Occipital lobe (tissue), 2 donors: Measurements from ENCODE around the gene MEPCE. TPM values are rescaled to one million over a fixed set of nuclear protein-coding genes. Genes with fewer than 3 reads are reported as not detected.

Experiments used
- DNase-seq: peaks from one replicate; lab custom pipeline; 2025; lab: John Stamatoyannopoulos, UW
- total RNA-seq: library from RNA; depleted of rRNA; stranded (reverse); fragments of >200 nt; gene quantifications from one replicate; pipeline ENCODE4 v1.2.3, GENCODE V29; 2014

Gene MEPCE
- total RNA-seq, 1 donor from 2014 or later, result 25.3 TPM

DNA sequence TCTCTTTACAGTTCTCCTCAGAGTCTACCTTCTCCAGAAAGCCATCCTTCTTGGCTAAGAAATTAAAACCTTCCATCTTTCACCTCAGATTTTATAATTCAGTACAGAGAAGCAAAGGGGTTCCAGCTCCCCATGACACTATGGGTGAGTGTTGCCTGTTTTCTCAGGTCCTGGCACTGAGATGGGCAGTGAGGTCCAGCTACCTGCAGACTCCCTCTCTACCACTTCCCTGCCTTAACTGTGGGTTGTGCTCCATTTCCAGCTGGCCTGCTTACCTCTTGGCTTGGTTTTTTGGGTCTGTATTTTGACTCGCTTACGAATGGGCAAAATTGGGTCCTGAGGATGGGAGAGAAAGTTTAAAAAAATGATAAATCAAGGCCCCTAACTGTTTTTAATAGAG lies 27.4 kb upstream of the MEPCE start:
- no peak for DNase-seq

DNA sequence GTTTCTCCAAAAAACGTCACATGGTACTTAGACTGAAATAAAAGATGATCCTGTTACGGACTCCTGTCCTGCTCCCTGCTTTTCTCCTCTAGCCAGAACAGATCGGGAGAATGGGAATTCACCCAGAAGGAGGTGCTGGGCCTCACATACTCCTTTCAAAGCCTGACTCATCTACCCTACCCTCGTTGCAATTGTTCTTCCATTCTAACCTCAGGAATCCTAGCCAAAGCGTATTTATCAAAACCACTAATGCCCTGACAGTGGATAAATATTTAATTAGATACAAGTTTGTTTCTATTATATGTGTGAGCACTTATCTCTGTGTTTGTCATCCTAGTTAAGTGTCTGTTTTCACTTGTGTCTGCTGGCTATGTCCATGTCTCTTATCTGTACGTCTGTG lies 22.9 kb upstream of the MEPCE start:
- DNase-seq, result no peak

DNA sequence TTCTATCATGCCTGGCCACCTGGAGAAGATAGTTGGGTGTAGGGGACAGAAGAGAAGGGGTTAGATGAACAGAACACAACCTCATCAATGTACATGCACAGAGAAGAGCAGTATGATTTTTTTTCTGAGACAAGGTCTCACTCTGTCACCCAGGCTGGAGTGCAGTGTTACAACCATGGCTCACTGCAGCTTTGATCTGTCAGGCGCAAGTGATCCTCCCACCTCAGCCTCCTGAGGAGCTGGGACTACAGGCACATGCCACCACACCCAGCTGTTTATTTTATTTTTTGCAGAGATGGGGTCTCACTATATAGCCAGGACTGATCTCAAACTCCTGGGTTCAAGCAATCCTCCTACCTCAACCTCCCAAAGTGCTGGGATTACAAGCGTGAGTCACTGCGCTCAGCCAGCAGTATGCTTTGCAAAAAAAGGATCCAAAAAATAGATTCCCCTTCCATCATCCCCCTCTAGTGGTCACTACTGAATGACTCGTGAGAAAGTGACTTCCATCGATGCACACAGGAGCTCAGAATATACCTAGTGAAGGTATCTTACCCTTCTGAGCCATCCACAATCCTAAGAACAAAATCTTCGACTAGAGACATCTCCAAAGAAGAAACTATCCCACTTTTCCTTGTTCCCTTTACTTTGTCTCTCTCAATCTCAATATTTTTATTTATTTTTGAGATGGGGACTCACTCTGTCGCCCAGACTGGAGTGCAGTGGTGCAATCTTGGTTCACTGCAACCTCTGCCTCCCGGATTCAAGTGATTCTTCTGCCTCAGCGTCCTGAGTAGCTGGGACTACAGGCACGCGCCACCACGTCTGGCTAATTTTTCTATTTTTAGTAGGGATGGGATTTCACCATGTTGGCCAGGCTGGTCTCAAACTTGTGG lies 22.1 kb upstream of the MEPCE start:
- DNase-seq, result no peak

DNA sequence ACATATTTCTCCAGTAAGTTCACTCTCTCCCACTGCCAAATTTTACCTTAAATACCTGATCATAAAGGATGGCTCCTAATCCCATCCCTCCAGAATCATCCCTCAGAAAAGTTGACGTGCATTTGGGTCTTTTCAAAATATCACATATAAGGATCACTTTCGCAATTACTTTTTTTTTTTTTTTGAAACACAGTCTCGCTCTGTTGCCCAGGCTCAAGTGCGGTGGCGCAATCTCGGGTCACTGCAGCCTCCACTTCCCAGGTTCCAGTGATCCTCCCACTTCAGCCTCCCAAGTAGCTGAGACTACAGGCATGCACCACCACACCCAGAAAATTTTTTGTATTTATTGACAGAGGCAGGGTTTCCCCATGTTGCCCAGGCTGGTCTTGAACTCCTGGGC lies 18.5 kb upstream of the MEPCE start:
- no peak for DNase-seq

DNA sequence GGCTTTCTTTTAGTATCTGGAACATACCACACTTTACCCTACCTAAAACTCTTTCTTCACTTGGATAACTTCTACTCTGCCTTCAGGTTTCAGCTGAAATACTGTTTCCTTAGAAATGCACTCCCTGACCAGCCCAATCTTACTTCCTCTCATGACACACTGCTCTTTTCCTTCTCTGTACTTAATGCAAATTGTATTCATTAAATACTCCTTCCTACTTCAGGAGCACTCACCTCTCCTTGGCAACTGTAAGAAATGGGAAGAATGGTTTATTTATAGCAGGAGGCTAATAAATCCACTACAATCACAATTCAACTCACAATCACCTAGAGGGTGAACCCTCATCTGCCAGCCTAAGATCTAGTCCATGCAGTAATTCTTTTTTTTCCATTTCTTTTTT lies 16.3 kb upstream of the MEPCE start:
- no peak for DNase-seq

DNA sequence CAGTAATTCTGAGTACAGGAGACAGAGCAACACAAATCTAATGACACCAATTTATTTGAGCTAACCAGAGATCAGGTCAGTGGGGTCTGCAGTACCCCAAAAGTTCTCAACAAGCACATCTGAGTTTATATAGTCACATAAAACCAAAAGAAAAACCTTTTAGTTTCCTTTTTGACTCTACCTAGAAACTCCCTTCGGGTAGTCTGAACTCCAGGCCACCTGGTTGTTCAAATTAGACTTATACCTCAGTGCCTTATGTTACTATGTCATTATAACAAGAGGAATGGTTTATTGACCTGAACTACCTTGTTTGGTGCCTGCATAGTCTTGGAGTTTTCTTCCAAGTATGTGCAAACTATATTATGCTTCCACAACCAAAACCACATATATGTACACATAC lies 15.7 kb upstream of the MEPCE start:
- no peak for DNase-seq

DNA sequence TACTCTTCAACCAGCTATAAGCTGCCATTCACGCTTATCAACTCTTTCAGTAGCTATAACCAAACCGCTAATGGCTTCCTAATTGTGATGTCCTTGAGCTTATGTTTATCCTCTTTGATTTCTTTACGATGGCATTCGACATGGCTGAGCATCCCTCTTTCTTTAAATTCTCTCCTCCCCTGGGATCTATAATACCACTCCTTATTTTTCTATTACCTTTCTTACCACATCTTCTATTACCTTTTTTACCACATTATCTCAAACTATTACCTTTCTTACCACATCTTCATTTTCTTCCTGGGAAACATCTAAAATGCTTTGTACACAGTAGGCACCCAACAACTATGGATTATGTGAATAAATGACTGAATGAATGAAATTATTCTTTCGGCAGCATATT lies 14.2 kb upstream of the MEPCE start:
- DNase-seq, result no peak

DNA sequence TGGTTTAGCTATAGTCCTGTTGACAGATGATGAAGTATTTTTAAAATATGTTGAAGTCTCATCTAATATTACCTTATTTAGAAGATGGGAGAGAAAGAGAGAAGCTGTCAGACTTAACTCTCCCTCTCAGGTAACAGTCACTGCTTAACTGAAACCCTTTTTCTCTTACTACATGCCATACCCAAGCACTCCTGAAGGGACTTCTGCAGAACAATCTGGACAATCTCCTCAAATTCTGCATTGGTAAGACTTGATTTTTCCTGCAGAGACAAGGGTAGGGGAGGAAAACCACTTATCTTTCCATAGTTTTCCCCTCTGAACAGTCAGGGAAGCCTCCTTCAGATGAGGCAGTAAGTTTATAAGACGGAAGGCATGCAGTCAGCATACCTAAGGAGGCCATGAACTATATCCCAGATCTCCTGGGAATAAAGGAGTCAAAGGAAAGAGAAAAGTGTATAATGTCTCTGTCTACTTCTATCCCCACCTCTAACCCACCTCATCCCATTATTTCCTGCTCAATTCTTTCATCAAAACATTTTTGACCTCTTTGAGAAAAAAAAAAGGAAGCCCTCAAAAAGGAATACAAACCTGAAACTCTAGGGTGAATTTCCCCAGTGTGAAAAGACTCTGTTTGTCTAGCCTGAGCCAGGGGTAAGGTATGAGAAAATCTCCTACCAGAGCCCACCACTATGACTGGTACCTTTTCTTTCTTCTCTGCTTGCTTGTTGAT lies 10.5 kb upstream of the MEPCE start:
- no peak for DNase-seq

DNA sequence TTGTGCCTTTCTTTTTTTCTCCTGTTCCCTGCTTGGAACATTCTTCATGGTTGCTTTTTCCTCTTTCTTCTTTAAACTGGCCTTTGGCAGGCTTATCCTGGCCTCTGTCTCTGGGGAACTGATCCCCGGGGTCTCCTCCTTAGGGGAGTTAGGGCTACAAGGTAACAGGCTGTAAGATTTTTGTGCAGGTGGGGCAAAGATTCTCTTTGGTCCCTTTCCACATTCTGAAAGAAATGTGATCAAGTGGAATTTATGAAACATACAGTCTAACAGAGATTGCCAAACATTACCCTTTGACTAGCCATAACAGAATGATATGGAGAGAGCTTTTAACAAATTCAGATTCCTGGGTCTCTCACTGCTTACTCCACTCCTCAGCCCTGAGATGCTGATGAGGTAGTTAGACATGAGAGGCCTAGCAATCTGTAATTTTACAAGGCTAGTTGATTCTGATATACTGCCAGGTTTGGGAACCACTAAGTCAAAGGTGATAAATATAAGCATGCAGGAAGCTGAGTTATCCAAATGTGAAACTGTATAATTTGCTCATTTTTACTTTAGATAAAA lies 9.9 kb upstream of the MEPCE start:
- DNase-seq, result no peak

DNA sequence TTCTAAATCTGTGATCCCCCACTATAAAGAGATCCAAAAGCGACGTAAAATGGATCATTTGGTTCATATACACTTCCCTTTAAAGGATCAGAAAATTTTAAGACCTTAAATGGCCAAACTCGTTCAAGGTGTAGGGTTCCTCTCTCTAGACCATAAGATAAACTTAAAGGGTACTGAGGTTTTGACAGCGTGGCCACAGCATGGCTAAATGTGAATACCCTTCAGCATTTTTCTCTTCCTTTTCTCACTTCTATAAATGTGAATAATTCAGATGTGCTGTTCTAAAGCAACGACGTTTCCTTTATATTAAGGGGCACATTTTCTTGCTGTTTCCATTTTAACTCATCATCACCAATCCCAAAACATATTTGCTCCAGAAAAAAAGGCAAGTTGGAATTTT lies 6.3 kb upstream of the MEPCE start:
- DNase-seq, result no peak

DNA sequence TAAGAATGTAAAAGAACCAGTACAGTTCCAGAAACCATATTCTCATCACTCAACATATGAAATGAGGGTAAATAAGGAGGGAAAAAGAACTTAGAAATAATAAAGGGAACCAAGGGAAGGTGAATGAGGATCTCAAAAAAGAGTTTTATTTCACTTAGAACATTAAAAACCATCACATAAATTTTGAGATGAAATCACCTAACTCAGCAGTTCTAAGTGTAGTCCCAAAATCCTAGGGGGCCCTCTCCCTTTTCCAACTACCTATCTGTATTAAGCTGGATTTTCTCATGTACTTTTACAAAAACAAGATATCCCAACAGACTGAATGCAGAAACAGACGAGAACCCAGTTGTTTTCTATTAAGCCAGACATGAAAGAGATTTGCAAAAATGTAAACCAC lies 4.3 kb upstream of the MEPCE start:
- no peak for DNase-seq

DNA sequence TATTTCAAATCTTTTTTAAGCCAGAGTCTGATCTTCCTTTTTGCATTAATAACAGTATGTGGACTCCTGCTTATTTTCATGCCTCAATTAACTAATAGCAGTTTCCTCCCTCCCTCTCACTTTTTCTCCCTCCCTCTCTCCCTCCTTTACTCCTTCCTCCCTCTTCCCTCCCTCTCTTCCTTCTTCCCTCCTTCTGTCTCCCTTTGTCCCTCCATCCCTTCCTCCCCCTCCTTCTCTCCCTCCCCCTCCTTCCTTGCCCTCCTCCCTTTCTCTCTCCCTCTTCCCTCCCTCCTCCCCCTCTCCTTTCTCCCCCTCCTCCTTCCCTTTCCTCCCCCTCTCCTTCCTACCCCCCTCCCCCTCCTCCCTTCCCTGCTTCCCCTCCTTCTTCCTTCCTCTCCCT lies 3.1 kb upstream of the MEPCE start:
- DNase-seq, result no peak

DNA sequence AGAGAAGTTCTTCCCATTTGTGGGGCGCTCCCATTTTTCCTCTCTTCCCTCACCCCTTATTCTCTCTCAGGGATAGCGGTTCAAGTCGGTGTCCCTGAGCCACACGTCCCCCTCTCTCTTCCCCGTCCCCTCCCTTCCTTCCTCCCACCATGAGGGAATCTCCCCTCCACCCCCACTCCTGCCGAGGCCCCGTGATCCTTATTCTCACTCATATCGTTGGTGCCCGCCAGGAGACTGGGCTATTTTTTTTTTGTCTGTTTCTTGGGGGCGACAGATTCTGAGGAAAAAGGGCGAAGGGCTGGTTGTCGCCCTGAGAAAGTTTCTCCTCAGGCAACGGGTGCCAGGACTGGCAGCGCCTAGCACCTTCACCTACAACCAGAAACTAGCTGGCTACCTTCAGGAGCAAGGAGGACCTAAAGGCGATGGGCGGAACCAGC lies 1.9 kb upstream of the MEPCE start:
- DNase-seq, result no peak

DNA sequence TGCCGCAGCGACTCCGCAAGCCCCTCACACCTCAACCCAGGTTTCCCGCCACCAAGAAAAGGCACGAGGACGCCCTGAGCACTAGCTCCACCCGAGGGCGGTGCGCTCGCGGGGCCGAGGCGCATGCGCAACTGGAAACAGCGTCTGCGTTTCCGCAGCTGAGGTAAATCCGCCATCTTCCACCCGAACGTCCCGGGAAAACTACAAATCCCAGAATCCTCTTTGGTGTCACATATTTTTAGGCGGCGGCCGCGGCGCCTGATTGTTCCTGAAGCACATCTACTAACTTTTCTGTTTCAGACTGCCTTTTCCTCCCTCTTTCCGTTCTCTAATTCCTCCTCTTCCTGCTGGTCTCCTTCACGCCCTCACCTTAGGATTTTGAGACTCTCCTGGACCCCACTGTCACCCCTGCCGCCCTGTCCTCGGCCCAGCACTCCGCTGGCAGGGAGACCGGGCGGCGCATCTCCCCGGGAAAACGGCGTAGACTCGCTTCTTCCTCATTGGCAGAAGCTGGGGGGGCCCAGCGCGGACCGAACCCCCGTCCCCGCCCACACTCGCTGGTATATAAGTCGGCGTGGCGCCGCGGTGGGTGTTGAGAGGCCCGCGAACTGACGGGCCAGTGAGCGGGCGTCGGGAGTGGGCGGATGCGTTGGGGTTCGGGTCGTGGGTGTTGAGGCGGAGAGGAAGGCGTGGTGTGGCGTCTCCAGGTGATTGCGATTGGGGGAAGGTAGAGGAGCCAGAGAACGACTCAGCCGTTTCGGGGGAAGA lies 1.2 kb upstream of the MEPCE start, which contains the start of gene ZCWPW1:
Gene ZCWPW1 (minus strand): TSS at position 505 of the 768 bp plus-strand sequence. CDS start 8,054 bp downstream, outside the sequence.
- peak; percentile 92 for DNase-seq

DNA sequence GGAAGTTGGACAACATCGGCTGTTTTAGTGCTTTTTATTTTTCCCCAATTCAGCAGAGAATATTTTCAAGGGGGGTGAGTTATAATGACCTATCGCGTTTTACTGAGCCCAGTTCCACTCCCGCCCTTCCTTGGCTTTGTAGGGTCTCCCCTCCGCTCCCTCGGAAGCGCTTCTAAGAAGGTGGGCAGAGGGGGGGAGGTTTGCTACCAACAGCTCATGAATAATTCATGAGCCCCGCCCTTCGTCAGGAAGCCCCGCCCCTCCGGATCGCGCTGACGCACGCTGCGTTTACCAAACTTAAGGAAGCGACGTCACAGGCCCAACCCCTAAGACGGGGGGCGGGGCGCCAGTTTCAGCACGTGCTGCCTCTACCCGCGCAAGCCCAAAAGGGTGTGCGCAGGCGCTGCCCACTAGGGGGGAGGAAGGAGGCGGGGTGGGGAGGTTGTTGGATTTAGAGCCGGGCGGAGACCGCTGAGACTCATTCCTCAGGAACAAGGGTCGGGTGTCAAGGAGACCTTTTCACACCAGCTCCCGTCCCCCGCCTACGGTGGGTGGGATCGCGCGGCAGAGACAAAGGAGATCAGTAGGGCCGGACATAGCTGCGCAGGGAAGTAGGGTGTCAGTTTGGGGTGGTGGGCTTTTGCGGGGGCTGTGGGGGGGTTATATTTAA lies 529 bp upstream of the MEPCE start:
- peak; percentile 96 for DNase-seq

DNA sequence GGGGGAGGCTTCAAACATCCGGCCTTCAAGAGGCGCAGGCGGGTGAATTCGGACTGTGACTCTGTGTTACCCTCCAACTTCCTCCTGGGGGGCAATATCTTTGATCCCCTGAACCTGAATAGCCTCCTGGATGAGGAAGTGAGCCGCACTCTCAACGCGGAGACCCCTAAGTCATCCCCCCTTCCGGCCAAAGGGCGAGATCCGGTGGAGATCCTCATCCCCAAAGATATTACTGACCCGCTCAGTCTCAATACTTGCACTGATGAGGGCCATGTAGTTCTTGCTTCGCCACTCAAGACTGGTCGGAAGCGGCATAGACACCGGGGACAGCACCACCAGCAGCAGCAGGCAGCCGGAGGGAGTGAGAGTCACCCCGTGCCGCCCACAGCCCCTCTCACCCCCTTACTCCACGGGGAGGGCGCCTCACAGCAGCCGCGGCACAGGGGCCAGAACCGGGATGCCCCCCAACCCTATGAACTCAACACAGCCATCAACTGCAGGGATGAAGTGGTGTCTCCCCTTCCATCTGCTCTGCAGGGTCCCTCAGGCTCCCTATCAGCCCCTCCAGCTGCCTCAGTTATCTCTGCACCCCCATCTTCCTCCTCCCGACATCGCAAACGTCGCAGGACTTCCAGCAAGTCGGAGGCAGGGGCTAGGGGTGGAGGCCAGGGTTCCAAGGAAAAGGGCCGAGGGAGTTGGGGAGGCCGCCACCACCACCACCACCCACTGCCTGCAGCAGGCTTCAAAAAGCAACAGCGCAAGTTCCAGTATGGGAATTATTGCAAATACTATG lies 1.1 kb downstream of the MEPCE start:
- no peak for DNase-seq

DNA sequence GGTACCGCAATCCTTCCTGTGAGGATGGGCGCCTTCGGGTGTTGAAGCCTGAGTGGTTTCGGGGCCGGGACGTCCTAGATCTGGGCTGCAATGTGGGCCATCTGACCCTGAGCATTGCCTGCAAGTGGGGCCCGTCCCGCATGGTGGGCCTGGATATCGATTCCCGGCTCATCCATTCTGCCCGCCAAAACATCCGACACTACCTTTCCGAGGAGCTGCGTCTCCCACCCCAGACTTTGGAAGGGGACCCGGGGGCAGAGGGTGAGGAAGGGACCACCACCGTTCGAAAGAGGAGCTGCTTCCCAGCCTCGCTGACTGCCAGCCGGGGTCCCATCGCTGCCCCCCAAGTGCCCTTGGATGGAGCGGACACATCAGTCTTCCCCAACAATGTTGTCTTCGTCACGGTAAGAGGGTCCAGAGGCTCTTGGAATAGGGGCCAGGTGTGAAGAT lies 1.7 kb downstream of the MEPCE start:
- no peak for DNase-seq

DNA sequence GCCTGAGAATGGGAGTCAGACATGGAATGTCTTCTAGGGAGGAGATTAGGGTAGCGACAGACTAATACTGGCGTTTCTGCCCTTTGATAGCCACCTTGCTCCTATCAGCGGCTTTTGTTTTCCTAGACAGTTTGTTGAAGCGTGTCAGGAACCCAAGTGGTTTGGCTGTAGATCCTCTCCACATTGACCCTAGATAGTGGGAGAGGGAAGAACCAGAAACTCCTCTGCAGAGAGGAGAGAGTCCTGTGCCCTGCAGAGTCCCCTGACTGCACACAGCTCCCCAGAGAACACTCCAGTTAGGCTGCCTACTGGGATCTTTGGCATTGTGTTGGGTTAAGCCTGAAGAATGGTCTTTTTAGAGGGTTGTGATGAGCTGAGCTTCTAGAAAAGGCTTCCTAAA lies 2.4 kb downstream of the MEPCE start:
- no peak for DNase-seq

DNA sequence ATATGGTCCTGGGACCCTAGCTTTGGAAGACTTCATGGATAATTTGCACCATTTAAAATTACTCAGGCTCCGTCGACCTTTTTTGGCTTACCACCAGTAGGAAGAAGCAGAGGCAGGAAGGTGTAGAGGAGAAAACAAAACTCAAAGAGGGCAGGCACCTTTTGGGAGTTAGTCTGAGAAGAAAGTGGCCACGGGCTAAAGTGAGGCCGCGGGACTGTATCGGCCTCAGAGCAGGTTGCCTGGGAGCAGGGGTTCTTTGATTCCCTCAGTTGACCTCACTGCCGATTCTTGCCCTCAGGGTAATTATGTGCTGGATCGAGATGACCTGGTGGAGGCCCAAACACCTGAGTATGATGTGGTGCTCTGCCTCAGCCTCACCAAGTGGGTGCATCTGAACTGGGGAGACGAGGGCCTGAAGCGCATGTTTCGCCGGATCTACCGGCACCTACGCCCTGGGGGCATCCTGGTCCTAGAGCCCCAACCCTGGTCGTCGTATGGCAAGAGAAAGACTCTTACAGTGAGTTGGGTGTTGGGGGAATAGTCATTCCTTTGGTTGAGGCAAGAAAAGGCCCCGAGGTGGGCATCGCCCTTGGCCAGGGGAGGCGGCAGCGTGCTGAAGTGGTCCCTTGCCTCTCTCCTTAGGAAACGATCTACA lies 3.1 kb downstream of the MEPCE start:
- no peak for DNase-seq

DNA sequence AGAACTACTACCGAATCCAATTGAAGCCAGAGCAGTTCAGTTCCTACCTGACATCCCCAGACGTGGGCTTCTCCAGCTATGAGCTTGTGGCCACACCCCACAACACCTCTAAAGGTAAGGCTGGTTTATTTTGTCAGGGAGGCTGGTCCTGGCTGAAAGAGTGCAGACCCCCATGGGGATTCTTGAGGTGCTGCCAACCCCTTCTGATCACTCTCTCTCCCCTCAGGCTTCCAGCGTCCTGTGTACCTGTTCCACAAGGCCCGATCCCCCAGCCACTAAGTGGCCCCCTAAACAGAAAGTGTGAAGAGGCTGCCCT lies 3.6 kb downstream of the MEPCE start:
- no peak for DNase-seq
